DND-41 (cell line): Measurements from ENCODE around the gene GRID1.

ENCODE experiments used
- CTCF ChIP-seq: IDR thresholded peaks from 2 replicates; pipeline ENCODE4 v1.5.1; 2012; ENCODE audit warnings: borderline replicate concordance, low read length, moderate library complexity, mild to moderate bottlenecking; ENCODE audit not compliant: poor library complexity, severe bottlenecking; ENCODE audit errors: extremely low read depth
- EZH2 ChIP-seq: IDR thresholded peaks from 3 replicates; pipeline ENCODE4 v1.6.1; 2012; ENCODE audit warnings: borderline replicate concordance, low read depth, mild to moderate bottlenecking, moderate library complexity, low read length, inconsistent platforms; ENCODE audit not compliant: severe bottlenecking

DNA sequence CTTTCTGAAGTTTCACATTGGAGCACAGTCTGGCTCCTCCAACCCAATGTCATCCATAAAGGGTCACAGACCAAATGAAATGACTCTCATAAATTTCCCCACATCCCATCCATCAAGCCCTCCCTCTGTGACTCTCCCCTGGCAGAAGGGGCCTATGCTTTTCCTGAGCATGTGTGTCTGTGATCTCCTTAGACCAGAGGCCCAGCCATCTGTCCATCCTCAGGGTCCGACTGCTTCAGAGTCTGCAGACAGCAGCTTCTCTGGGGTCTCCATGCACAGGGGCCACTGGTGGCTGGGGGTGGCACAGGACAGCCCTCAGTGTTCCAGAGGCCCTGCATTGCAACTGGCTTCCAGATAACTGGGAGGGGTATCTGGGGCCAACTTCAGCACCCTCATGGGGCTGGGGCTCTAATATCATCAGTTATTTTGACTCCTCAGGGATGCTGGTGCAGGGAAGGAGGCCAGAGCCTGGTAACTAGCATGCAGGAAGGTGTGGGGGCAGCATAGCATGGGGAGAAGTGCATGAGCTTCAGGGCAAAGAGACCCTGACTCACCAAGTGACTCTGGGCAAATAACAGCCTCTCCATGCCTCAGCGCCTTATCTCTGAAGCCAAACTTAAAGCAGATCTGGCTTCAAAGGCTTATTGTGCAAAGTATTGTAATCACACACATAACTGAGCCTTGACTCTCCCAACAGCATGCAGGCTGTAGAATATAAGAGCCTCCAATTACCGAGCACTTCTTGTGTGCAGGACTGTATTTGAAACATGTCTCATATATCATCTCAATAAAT is 266.9 kb downstream of the GRID1 start:
- no peak for TF ChIP-seq CTCF
- TF ChIP-seq EZH2 = no peak
